ENCODE results near the gene ZNF772.

The ZNF772 gene

DNA sequence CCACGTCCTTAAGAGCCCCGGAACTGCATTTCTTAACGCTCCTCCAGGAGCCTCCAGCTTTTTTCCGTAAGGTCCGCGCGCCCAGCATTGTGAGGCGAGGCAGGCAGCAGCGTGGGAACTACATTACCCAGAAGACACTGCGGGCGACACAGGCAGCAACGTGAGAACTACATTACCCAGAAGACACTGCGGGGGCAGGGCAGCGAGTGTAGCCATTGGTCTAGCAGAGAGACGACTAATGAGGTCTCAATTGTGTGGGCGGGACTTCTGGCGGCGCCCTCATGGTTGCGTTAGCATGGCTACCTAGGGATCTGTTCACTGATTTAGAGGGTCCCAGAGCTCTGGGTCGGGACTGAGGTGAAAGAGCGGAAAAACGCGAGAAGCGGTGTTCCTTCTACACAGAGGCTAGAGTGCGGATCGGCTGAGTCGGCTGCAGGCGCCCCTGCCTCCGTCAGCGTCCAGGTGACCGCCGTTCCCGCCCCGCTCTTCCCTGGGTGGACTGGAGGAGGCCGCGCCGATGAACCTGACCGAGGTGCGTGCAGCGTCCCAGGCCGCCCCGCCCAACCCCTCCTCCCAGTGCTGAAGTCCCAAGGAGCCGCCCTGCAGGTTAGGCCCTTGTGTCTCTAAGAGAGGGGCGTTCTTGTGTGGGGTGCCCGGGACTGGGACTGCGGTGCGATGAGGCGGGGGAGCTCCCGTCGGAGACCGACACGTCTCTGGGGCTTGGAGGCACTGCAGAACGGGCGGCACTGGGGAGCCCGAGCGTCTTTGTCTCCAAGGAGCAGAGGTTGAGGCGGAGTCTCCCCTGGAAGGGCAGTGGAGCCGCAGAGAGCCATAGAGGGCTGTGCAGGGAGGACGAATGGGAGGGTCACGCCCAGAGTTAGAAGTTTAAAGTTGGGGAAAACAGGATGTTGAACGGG, 42.0 kb downstream of the ZNF772 start, which contains the start of gene ZNF749:
TSS of gene ZNF749 (plus strand) at position 264 of the 917 bp plus-strand sequence. CDS start at position 518, 254 bp downstream.
- H3K9me3 ChIP-seq (replicated peaks in 1 of 2; ENCODE audit: control insufficient read depth in 2 of 2, insufficient read depth in 1 of 2, low read depth in 1 of 2, low read length in 2 of 2) = peaks cover 0 to 32% of the 10 kb centered on the region in 2 donors
- WGBS, 2 donors (ENCODE audit: extremely low coverage in 2 of 2, insufficient read length in 2 of 2, insufficient replicate concordance in 1 of 2) = no CpG with 5 or more reads among the region's 61 CpGs
- peak within 1 kb of the TSS; percentile 43 for H3K27ac ChIP-seq (replicated peaks; ENCODE audit: low read length)
- H3K4me2 ChIP-seq (ENCODE audit: insufficient read depth, low read length, poor library complexity, severe bottlenecking) = peak within 1 kb of the TSS; percentile 93
- no peak within 1 kb of the TSS for H4K8ac ChIP-seq (ENCODE audit: low read depth, low read length)
- H2AFZ ChIP-seq (ENCODE audit: low read length) = peak within 1 kb of the TSS; percentile 95
- DNase-seq (ENCODE audit: low spot score) = peak; percentile 99
- H3K4ac ChIP-seq (ENCODE audit: low read length) = no peak within 1 kb of the TSS
- H2AK5ac ChIP-seq (ENCODE audit: low read depth, low read length) = peak within 1 kb of the TSS; percentile 41
- peaks cover 0 to 6% of the 10 kb centered on the region in 2 donors for H3K4me1 ChIP-seq (ENCODE audit: control insufficient read depth in 2 of 2, insufficient read depth in 1 of 2, low read depth in 1 of 2, low read length in 2 of 2)
- peak within 1 kb of the TSS; percentile 90 to 92 for H3K4me3 ChIP-seq (ENCODE audit: low read length in 2 of 2)
- H2BK5ac ChIP-seq (ENCODE audit: low read length) = no peak within 1 kb of the TSS
- H2BK12ac ChIP-seq (ENCODE audit: low read length) = no peak within 1 kb of the TSS
- H3K36me3 ChIP-seq (replicated peaks in 1 of 2; ENCODE audit: control insufficient read depth in 2 of 2, insufficient read depth in 2 of 2, low read length in 2 of 2) = peaks cover 8 to 47% of the 10 kb centered on the region in 2 donors
- H3K9ac ChIP-seq (ENCODE audit: low read depth, low read length, poor library complexity) = peak within 1 kb of the TSS; percentile 88
- peaks cover 3% of the 10 kb centered on the region for H3K79me1 ChIP-seq (ENCODE audit: low read depth, low read length)
- no peak within 1 kb of the TSS for H4K91ac ChIP-seq (ENCODE audit: low read depth, low read length, poor library complexity)
- peak within 1 kb of the TSS; percentile 72 for H3K18ac ChIP-seq (ENCODE audit: low read length)
- H2BK120ac ChIP-seq (ENCODE audit: low read depth, low read length) = no peak within 1 kb of the TSS
- no peaks in the 10 kb centered on the region for H3K27me3 ChIP-seq (ENCODE audit: control insufficient read depth in 3 of 3, insufficient read depth in 3 of 3, low read depth in 1 of 3, low read length in 3 of 3)
- peak within 1 kb of the TSS; percentile 56 for H3K14ac ChIP-seq (ENCODE audit: low read length)
- H2BK15ac ChIP-seq (ENCODE audit: low read length) = no peak within 1 kb of the TSS
- H3K23ac ChIP-seq (ENCODE audit: low read depth, low read length, poor library complexity) = peak within 1 kb of the TSS; percentile 86

DNA sequence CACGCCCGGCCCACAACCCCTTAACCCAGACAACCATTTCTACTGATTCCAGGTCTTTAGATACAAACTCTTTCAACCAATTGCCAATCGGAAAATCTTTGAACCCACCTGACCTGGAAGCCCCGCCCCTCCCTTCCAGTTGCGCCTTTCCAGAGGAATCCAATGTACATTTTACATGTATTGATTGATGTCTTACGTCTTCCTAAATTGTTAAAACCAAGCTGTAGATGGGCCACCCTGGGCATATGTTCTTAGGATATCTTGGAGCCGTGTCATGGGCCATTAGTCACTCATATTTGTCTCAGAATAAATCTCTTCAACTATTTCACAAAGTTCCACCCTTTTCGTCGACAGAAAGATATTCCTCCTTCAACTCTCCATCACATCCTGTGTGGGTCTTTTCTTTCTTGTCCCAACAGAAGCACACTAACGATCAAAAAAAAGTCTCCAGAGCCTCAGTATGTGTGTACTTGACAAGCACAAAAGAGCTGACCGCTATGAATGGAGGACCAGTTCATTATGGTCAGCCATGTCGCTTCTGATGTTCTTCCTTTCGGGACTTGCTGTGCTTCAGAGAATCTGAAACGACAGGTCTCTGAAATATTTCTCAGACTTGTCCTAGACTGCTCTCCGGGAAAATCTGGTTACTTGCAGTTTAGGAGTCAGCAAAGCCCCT, 42.8 kb downstream of the ZNF772 start:
- no peak overlapping the region for H3K9ac ChIP-seq (ENCODE audit: low read depth, low read length, poor library complexity)
- H4K91ac ChIP-seq (ENCODE audit: low read depth, low read length, poor library complexity) = no peak overlapping the region
- H2BK5ac ChIP-seq (ENCODE audit: low read length) = no peak overlapping the region
- H2AK5ac ChIP-seq (ENCODE audit: low read depth, low read length) = no peak overlapping the region
- H3K79me1 ChIP-seq (ENCODE audit: low read depth, low read length) = no peaks in the 10 kb centered on the region
- peak overlapping the region; percentile 43 for H3K27ac ChIP-seq (replicated peaks; ENCODE audit: low read length)
- peaks cover 0 to 6% of the 10 kb centered on the region in 2 donors for H3K4me1 ChIP-seq (ENCODE audit: control insufficient read depth in 2 of 2, insufficient read depth in 1 of 2, low read depth in 1 of 2, low read length in 2 of 2)
- H2AFZ ChIP-seq (ENCODE audit: low read length) = peak overlapping the region; percentile 95
- no peak overlapping the region for H2BK12ac ChIP-seq (ENCODE audit: low read length)
- no peaks in the 10 kb centered on the region for H3K27me3 ChIP-seq (ENCODE audit: control insufficient read depth in 3 of 3, insufficient read depth in 3 of 3, low read depth in 1 of 3, low read length in 3 of 3)
- H3K14ac ChIP-seq (ENCODE audit: low read length) = no peak overlapping the region
- H3K4ac ChIP-seq (ENCODE audit: low read length) = no peak overlapping the region
- WGBS, 2 donors (ENCODE audit: extremely low coverage in 2 of 2, insufficient read length in 2 of 2, insufficient replicate concordance in 1 of 2) = no CpG with 5 or more reads among the region's 15 CpGs
- peak overlapping the region; percentile 81 to 92 for H3K4me3 ChIP-seq (ENCODE audit: low read length in 2 of 2)
- H2BK15ac ChIP-seq (ENCODE audit: low read length) = no peak overlapping the region
- H3K9me3 ChIP-seq (replicated peaks in 1 of 2; ENCODE audit: control insufficient read depth in 2 of 2, insufficient read depth in 1 of 2, low read depth in 1 of 2, low read length in 2 of 2) = peaks cover 0 to 27% of the 10 kb centered on the region in 2 donors
- peak overlapping the region; percentile 62 for H3K4me2 ChIP-seq (ENCODE audit: insufficient read depth, low read length, poor library complexity, severe bottlenecking)
- H3K18ac ChIP-seq (ENCODE audit: low read length) = no peak overlapping the region
- H3K23ac ChIP-seq (ENCODE audit: low read depth, low read length, poor library complexity) = no peak overlapping the region
- H3K36me3 ChIP-seq (replicated peaks in 1 of 2; ENCODE audit: control insufficient read depth in 2 of 2, insufficient read depth in 2 of 2, low read length in 2 of 2) = peaks cover 6 to 40% of the 10 kb centered on the region in 2 donors
- no peak overlapping the region for H2BK120ac ChIP-seq (ENCODE audit: low read depth, low read length)
- no peak for DNase-seq (ENCODE audit: low spot score)
- H4K8ac ChIP-seq (ENCODE audit: low read depth, low read length) = no peak overlapping the region

DNA sequence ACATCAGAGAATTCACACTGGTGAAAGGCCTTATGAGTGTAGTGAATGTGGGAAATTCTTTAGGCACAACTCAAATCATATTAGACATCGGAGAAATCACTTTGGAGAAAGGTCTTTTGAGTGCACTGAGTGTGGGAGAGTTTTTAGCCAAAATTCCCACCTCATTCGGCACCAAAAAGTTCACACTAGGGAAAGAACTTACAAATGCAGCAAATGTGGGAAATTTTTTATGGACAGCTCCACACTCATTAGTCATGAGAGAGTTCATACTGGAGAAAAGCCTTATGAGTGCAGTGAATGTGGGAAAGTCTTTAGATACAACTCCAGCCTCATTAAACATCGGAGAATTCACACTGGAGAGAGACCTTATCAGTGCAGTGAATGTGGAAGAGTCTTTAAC, 56.3 kb downstream of the ZNF772 start:
- no peak overlapping the region for H2AK5ac ChIP-seq (ENCODE audit: low read depth, low read length)
- H3K9me3 ChIP-seq (replicated peaks in 1 of 2; ENCODE audit: control insufficient read depth in 2 of 2, insufficient read depth in 1 of 2, low read depth in 1 of 2, low read length in 2 of 2) = peaks cover 3 to 27% of the 10 kb centered on the region in 2 donors
- H3K27ac ChIP-seq (replicated peaks; ENCODE audit: low read length) = no peak overlapping the region
- no peak overlapping the region for H4K8ac ChIP-seq (ENCODE audit: low read depth, low read length)
- no peak for DNase-seq (ENCODE audit: low spot score)
- H3K36me3 ChIP-seq (replicated peaks in 1 of 2; ENCODE audit: control insufficient read depth in 2 of 2, insufficient read depth in 2 of 2, low read length in 2 of 2) = peaks cover 25 to 59% of the 10 kb centered on the region in 2 donors
- no peak overlapping the region for H3K4me3 ChIP-seq (ENCODE audit: low read length in 2 of 2)
- no peaks in the 10 kb centered on the region for H3K27me3 ChIP-seq (ENCODE audit: control insufficient read depth in 3 of 3, insufficient read depth in 3 of 3, low read depth in 1 of 3, low read length in 3 of 3)
- no peak overlapping the region for H3K4me2 ChIP-seq (ENCODE audit: insufficient read depth, low read length, poor library complexity, severe bottlenecking)
- WGBS, 2 donors (ENCODE audit: extremely low coverage in 2 of 2, insufficient read length in 2 of 2, insufficient replicate concordance in 1 of 2) = no CpG with 5 or more reads among the region's 3 CpGs
- H3K18ac ChIP-seq (ENCODE audit: low read length) = no peak overlapping the region
- no peak overlapping the region for H2BK5ac ChIP-seq (ENCODE audit: low read length)
- no peaks in the 10 kb centered on the region for H3K79me1 ChIP-seq (ENCODE audit: low read depth, low read length)
- H3K14ac ChIP-seq (ENCODE audit: low read length) = no peak overlapping the region
- no peak overlapping the region for H4K91ac ChIP-seq (ENCODE audit: low read depth, low read length, poor library complexity)
- no peak overlapping the region for H3K4ac ChIP-seq (ENCODE audit: low read length)
- H3K23ac ChIP-seq (ENCODE audit: low read depth, low read length, poor library complexity) = no peak overlapping the region
- no peak overlapping the region for H2BK120ac ChIP-seq (ENCODE audit: low read depth, low read length)
- H2BK15ac ChIP-seq (ENCODE audit: low read length) = no peak overlapping the region
- H3K4me1 ChIP-seq (ENCODE audit: control insufficient read depth in 2 of 2, insufficient read depth in 1 of 2, low read depth in 1 of 2, low read length in 2 of 2) = no peaks in the 10 kb centered on the region
- no peak overlapping the region for H2BK12ac ChIP-seq (ENCODE audit: low read length)
- H3K9ac ChIP-seq (ENCODE audit: low read depth, low read length, poor library complexity) = no peak overlapping the region
- no peak overlapping the region for H2AFZ ChIP-seq (ENCODE audit: low read length)

DNA sequence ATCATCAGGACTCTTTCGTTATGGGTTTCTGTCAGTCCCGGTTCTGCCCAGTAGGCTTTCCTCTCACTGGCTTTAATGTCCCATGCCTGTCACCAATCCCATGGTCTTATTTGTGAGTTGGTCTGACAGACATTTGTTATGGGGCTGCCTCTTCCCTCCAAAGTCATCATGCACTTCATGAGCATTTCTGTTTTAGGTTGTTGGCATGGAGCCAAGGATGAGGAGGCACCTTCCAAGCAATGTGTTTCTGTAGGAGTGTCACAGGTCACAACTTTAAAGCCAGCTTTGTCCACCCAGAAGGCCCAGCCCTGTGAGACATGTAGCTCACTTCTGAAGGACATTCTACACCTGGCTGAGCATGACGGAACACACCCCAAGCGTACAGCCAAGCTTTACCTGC, 57.9 kb downstream of the ZNF772 start:
- H3K79me1 ChIP-seq (ENCODE audit: low read depth, low read length) = no peaks in the 10 kb centered on the region
- no peak overlapping the region for H3K23ac ChIP-seq (ENCODE audit: low read depth, low read length, poor library complexity)
- no peak overlapping the region for H2BK15ac ChIP-seq (ENCODE audit: low read length)
- DNase-seq (ENCODE audit: low spot score) = no peak
- H2AFZ ChIP-seq (ENCODE audit: low read length) = no peak overlapping the region
- H3K9ac ChIP-seq (ENCODE audit: low read depth, low read length, poor library complexity) = no peak overlapping the region
- no peak overlapping the region for H3K4me2 ChIP-seq (ENCODE audit: insufficient read depth, low read length, poor library complexity, severe bottlenecking)
- H3K9me3 ChIP-seq (replicated peaks in 1 of 2; ENCODE audit: control insufficient read depth in 2 of 2, insufficient read depth in 1 of 2, low read depth in 1 of 2, low read length in 2 of 2) = peaks cover 3 to 27% of the 10 kb centered on the region in 2 donors
- H2BK12ac ChIP-seq (ENCODE audit: low read length) = no peak overlapping the region
- no peaks in the 10 kb centered on the region for H3K4me1 ChIP-seq (ENCODE audit: control insufficient read depth in 2 of 2, insufficient read depth in 1 of 2, low read depth in 1 of 2, low read length in 2 of 2)
- WGBS, 2 donors (ENCODE audit: extremely low coverage in 2 of 2, insufficient read length in 2 of 2, insufficient replicate concordance in 1 of 2) = no CpG with 5 or more reads among the region's 4 CpGs
- no peak overlapping the region for H4K8ac ChIP-seq (ENCODE audit: low read depth, low read length)
- H3K18ac ChIP-seq (ENCODE audit: low read length) = no peak overlapping the region
- no peak overlapping the region for H4K91ac ChIP-seq (ENCODE audit: low read depth, low read length, poor library complexity)
- H2BK5ac ChIP-seq (ENCODE audit: low read length) = no peak overlapping the region
- no peak overlapping the region for H2BK120ac ChIP-seq (ENCODE audit: low read depth, low read length)
- H3K4me3 ChIP-seq (ENCODE audit: low read length in 2 of 2) = no peak overlapping the region
- H3K27me3 ChIP-seq (ENCODE audit: control insufficient read depth in 3 of 3, insufficient read depth in 3 of 3, low read depth in 1 of 3, low read length in 3 of 3) = no peaks in the 10 kb centered on the region
- H3K36me3 ChIP-seq (replicated peaks in 1 of 2; ENCODE audit: control insufficient read depth in 2 of 2, insufficient read depth in 2 of 2, low read length in 2 of 2) = peaks cover 25 to 70% of the 10 kb centered on the region in 2 donors
- no peak overlapping the region for H3K27ac ChIP-seq (replicated peaks; ENCODE audit: low read length)
- H3K4ac ChIP-seq (ENCODE audit: low read length) = no peak overlapping the region
- no peak overlapping the region for H2AK5ac ChIP-seq (ENCODE audit: low read depth, low read length)
- no peak overlapping the region for H3K14ac ChIP-seq (ENCODE audit: low read length)
